ENCODE measurements around the gene MCRIP2.
A peak's percentile ranks its signal among the peaks of the same experiment; 100 is the strongest.

The MCRIP2 gene

DNA sequence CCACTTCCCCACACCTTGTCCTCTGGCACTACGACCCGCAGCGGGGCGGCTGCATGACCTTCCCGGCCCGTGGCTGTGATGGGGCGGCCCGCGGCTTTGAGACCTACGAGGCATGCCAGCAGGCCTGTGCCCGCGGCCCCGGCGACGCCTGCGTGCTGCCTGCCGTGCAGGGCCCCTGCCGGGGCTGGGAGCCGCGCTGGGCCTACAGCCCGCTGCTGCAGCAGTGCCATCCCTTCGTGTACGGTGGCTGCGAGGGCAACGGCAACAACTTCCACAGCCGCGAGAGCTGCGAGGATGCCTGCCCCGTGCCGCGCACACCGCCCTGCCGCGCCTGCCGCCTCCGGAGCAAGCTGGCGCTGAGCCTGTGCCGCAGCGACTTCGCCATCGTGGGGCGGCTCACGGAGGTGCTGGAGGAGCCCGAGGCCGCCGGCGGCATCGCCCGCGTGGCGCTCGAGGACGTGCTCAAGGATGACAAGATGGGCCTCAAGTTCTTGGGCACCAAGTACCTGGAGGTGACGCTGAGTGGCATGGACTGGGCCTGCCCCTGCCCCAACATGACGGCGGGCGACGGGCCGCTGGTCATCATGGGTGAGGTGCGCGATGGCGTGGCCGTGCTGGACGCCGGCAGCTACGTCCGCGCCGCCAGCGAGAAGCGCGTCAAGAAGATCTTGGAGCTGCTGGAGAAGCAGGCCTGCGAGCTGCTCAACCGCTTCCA is 8.1 kb upstream of the MCRIP2 start:
- no peak for DNase-seq

GRCh38 chr16:634051-634670 is 7.5 kb upstream of the MCRIP2 start:
- DNase-seq = no peak

DNA sequence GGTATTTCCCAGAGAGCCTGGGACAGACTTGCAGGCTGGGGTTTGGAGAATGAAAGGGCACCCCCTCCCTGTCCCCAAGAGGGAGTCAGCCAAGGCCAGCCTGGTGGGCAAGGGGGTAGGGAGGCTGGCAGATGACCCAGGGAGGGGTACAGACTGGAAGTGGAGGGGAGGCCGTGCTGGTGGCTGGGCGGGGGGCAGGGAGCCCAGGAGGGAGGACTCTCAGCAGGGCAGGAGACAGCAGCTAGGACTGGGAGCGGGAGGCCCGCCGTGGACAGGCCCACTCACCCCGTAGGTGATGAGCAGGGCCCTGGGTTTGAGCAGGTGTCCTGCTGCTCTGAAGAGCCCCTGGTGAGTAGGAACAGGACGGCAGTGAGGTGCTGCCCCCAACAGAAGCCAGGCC is 6.6 kb upstream of the MCRIP2 start:
- no peak for DNase-seq

DNA sequence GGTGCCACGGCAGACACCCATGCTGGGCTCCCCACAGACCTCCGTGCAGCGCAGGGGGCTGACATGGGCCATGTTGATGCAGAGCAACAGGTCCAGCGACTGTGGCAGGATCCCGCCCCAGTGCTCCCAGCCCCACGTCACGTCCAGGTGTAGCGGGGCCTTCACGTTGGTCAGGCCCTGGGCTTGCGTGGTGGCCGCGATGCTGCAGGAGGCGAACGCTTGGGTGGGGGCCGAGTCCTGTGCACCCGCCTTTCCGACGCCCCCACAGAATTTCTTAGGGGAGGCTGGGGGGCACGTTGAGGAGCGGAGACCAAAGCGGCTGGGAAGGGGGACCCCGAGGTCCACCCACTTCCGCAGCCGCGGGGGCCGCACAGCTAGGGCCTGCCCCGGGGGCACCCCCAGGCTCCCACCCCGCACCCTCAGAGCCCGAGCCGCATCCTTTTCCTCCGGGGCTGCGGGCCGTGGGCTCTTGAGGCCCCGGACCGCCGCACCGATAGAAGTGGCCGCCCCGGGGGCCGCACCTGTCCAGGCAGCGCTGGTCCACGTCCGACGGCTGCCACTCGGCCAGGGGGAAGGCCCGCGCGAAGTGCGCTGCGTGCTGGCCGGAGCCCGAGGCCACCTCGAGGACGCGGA is 5.9 kb upstream of the MCRIP2 start:
- no peak for DNase-seq

- peak; percentile 92 for DNase-seq
Observed at GRCh38 chr16:636206-637080, 5.2 kb upstream of the MCRIP2 start, which contains the start of gene METTL26. Gene METTL26, minus strand, starts transcription at chr16:636305. Its CDS starts 15 bp downstream, at chr16:636290.

- peak; percentile 84 for DNase-seq
Observed at GRCh38 chr16:637081-638018, 4.3 kb upstream of the MCRIP2 start.

GRCh38 chr16:638034-638543 is 3.5 kb upstream of the MCRIP2 start:
- DNase-seq = no peak

DNA sequence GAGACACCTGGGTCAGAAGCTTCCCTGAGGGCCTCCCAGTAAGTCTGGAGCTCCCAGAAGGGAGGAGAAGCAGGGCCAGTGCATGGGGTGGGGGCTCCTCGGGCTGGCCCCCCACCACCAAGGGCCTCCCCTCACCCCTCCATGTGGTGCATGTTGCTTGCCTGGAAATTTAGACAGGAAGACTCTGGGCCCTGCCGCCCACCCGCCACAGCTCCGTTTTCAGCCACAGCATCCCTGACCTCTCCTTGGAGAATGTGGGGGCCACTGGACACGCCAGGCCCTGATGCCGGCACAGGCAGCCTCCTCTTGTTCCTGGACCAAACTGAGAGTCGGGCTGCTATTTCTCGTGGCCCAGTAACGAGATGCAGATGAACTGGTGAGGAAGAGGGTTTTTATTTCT is 2.8 kb upstream of the MCRIP2 start:
- DNase-seq = no peak

DNA sequence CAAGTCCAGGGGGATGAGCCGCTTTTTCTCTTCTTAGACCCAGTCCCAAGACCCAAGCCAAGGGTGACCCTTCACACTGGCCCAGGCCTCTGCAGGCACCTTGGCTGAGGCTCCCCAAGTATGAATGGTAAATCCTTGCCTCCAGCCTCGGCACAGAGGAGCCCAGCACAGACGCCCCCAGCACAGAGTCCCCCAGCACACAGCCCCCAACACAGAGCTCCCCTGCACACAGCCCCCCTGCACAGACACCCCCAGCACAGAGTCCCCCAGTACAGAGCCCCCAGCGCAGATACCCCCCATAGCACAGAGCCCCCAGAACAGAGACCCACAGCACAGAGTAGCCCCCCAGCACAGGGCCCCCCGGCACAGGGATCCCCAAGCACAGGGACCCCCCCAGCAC is 1.0 kb upstream of the MCRIP2 start:
- DNase-seq = no peak

DNA sequence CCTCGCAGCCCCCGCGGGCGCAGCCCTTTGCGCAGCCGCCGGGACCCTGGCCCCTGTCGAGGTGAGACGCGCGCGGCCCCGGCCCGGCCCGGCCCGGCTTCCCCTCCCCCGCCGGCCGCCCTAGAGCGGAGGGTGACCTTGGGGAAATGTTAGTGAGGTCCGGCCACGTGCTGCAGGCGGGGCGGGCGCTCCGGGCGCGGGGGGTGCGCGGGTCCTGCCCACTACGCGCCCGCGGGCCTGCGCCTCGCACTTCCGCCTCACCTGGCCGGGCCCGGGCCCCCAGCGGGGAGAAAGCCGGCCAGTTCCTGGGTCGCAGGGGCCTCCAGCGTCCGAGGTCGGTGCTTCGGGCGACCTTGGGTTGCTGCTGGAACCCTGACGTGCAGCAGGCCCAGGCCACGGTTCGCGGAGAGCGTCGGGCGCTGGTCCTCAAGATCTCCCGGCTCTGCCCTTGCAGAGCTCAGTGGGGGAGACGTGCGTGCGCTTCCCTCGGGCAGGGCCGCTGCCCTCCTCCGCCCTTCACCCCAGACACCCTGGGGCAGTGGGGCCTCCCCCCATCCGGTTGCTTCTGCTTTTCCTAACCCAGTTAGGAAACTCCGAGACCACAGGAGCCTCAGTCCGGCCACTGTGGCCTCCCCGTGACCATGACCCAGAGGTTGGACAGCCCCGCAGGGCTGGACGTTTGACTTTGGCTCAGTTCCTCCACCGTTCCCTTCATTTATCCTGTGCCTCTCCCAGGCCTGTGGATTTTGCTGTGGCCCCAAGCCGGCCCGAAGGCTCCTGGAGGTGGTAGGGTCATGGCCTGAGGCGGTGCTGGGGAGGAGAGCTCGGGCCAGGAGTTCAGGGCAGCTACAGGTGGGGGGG is 791 bp downstream of the MCRIP2 start:
- DNase-seq = no peak

DNA sequence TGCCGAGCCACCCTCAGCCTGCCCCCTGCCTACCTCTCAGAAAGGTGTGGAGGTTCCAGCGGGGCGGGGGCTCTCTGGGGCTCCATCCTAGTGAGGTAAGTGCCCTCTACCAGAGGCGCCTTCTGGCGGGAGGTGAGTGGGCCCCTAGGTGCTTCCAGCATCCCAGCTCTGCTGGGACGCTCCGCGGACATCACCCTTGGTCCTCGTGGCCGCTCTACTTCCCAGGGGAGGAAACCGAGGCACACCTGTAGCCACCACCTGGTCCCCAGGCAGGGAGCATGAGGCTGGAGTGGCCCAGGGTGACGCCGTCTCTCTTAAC is 1.4 kb downstream of the MCRIP2 start:
- DNase-seq = no peak

DNA sequence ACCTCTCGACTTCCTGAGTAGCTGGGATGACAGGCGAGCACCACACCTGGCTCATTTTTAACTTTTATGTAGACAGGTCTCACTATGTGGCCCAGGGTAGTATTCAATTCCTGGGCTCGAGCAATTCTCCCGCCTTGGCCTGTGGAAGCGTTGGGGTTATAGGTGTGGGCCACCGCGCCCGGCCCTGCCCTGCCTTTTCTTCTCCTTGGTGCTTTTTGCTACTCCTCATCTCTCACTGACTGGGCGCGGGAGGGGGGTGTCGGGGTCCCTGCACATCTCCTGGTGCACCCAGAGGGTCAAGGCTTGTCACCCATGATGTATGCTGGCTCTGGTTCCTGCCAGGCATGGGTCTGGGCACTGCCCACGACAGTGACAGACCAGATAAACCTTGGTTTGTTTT is 2.9 kb downstream of the MCRIP2 start:
- no peak for DNase-seq

- DNase-seq = no peak
Observed at GRCh38 chr16:645852-646678, 4.4 kb downstream of the MCRIP2 start.

DNA sequence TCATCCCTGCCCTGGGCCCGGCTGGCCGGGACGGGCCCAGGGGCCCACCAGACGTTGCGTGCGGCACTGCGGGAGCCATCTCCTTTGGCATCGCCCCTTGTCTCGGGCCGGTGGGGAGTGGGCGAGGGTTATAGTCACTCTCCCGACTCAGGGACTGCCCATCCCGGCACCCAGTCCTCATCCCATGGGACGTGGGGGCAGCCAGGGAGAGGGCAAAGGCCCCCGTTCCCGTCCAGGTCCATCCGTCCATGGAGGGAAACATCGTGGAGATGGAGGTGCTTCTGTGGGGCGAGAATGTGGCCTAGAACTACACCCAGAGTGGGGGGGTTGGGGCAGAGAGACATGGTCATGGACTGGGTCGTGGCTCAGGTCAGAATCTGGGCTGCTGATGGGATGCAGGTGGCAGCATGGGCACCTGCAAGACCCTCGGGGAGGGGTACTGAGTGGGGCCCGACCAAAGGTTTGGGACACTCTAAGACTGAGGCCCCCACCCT is 5.1 kb downstream of the MCRIP2 start:
- no peak for DNase-seq

DNA sequence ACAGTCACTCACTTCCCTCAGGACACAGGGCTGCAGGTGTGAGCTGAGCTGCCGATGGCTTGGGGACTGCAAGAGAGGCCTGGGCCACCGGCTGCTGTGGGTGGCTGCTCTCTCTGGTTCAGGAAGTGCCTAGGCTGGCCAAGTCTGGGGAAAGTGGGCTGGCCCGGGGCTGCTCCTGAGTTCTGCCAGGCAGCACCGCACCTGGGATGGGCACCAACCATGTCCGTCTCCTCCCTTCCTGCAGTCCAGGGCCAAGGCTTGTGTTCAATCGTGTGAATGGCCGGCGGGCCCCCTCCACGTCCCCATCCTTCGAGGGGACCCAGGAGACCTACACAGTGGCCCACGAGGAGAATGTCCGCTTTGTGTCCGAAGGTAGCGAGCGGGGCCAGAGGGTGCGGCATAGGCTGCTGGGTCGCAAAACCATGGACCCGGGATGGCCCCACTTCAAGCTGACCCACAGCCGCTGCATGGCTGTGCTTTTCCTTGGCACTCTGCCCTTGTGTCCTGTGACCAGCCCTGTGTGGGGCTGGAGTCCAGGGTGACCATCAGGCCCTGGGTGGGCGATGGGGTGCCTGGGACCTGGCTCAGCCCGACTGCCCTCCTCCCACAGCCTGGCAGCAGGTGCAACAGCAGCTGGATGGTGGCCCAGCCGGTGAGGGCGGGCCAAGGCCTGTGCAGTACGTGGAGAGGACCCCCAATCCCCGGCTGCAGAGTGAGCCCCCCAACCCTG is 5.7 kb downstream of the MCRIP2 start:
- DNase-seq = no peak

DNA sequence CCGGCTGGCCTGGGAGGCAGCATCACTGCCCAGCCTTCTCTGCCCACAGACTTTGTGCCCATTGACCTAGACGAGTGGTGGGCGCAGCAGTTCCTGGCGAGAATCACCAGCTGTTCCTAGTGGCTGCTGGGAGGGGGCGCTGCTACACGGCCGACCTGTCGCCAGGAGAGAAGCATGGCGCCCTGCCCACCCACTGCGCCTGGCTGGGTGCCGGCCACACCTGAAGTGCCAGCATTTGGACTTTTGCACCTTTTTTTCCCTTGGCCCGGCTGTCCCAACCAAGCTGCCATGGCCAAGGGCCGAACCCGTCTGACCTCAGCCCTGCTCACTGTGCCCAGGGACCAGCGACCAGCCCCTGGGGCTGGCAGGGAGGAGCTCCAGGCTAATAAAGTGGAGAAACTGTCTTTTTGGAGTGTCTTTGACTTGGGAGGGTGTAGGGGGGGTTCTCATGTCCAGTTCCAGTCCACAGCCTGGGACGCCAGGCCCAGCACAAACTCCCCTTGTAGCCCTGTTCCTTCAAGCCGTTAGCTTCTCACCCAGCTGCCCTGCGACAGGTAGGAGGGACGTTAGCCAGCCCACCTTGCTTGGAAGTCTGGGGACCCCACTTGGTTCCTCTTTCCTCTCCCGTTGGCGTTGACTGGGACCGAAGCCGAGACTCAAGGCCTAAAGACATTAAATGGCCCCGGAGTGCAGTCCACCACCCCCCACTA is 6.6 kb downstream of the MCRIP2 start:
- peak; percentile 25 for DNase-seq

- DNase-seq = peak; percentile 88
Observed at GRCh38 chr16:648781-649589, 7.4 kb downstream of the MCRIP2 start, which contains the start of gene WDR90. Gene WDR90, plus strand, starts transcription at chr16:649365. Its CDS starts 52 bp downstream, at chr16:649417.

Data from NCI-H1436 (cell line).